HG02678 (cell line): Measurements from ENCODE around the gene BICDL2.

ENCODE experiments used
- ATAC-seq: cut with Tn5 transposase; IDR thresholded peaks from one replicate; pipeline ENCODE4 v1.9.1; 2021; ENCODE audit warnings: mild to moderate bottlenecking, moderate library complexity; ENCODE audit not compliant: unreplicated experiment

BICDL2 gene

GRCh38 chr16:3012828-3013420 lies 23.8 kb downstream of the BICDL2 start, which contains the start of gene CLDN9:
CLDN9 (plus strand) TSS chr16:3012923; CDS start chr16:3013363, 440 bp downstream.
- no peak for ATAC-seq

GRCh38 chr16:3012246-3012645 lies 24.5 kb downstream of the BICDL2 start:
- no peak for ATAC-seq

DNA sequence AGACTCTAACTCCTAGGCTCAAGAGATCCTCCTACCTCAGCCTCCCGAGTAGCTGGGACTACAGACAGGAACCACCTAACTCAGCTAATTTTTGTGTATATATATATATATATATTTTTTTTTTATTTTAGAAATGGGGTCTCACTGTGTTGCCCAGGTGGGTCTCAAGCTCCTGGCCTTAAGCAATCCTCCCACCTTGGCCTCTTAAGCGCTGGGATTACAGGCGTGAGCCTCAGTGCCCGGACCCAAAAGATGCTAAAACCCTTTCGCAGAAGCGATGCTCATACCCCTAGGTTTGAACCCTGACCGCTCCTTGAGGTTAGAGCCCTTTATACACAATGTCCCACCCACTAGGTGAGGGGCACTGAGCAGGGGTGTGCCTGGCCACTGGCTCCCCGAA lies 26.2 kb downstream of the BICDL2 start:
- ATAC-seq = no peak

GRCh38 chr16:3009568-3010390 lies 27.0 kb downstream of the BICDL2 start:
- no peak for ATAC-seq

DNA sequence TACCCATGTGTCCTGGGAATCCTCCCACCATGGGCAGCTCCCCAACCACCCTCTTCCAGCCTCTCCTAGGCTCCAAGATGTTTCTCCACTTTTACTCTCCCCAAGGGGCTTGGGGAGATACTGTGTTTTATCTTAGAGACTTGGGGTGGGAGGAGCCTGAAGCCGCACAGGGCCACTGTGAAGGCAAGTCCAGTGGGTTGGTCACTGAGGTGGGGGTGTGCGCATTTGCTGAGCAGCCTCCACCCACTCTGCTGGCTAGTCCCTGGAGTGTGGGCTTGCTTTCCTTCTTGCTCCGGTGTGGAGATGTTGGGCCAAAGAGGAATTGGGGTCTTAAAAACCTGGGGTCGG lies 28.1 kb downstream of the BICDL2 start:
- ATAC-seq = no peak

DNA sequence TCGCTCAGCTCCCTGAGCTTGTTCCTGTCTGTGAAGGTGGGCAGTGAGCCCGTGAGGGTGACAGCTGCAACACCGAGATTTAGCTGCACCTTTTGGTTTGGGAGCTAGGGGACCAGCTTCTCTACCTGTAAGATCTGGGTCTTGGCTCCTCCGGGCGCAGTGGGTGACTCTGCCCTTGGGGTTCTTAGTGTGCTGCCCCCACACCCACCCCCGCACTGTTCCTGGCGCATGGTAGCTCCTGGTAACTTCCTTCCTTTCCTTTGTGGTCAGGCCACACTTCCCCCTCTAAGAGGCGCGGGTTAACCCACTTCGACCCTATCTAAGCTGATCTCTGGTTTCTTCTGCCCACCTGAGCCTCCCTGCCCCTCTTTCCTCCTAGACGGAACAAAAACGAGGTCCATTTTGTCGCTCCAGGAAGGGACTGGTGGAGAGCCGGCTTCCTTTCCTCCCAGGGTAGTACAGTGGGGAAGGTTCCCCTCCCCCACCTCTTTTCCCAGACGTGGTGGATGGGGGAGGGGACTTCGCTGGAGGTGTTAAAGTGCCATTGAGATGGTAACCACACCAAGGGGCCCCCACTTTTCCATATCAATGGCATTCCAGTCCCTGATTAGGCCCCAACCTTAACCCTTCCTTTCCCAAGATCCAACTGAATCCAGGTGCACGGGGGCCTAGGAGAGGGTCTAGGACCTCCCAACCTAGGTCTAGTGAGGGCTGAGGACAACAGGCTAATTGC lies 28.6 kb downstream of the BICDL2 start:
- no peak for ATAC-seq

DNA sequence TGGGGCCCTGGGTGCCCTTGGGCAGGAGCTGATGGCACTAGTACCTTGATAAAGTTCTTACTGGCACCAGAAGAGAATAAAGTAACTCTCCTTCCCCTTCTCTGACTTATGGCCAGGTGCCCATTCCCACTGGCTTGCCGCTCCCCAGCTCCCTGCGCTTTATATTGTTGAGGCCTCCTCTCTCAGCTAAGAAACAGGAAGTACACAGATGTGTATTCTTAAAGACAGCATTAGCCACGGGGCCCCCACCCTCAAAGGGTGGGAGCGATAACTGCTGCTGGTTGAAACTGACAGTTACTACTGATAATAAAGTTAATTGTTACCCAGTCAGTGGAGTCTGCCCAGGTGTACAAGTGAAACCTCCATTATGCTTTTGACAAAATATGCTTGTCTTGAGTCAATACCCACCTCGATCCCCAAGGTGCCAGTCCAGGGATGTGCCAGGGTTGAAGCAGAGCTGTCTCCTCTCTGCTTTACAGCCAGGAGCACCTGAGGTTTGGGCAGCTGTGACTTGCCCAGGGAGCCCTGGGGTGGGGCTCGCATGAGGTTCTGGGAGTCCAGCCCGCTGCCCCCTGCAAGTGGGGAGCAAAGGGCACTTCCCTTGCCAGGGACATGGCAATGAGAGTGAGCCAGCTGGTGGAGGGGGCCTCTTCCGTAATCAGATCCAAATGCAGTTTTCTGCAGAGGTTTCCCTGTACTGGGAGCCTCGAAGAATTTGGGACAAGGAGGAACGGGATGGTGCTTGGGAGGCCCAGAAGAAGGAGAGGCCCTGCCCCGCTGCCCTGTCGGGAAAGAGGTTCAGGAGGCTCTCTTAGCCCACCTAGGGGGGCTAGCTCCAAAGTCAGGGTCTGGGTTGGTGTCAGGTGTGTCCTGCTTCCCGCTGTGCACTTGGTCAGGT lies 29.4 kb downstream of the BICDL2 start:
- no peak for ATAC-seq

- peak; percentile 5 for ATAC-seq
Observed at GRCh38 chr16:3004781-3005284, 31.9 kb downstream of the BICDL2 start.

- ATAC-seq = no peak
Observed at GRCh38 chr16:3004319-3004718, 32.4 kb downstream of the BICDL2 start.

DNA sequence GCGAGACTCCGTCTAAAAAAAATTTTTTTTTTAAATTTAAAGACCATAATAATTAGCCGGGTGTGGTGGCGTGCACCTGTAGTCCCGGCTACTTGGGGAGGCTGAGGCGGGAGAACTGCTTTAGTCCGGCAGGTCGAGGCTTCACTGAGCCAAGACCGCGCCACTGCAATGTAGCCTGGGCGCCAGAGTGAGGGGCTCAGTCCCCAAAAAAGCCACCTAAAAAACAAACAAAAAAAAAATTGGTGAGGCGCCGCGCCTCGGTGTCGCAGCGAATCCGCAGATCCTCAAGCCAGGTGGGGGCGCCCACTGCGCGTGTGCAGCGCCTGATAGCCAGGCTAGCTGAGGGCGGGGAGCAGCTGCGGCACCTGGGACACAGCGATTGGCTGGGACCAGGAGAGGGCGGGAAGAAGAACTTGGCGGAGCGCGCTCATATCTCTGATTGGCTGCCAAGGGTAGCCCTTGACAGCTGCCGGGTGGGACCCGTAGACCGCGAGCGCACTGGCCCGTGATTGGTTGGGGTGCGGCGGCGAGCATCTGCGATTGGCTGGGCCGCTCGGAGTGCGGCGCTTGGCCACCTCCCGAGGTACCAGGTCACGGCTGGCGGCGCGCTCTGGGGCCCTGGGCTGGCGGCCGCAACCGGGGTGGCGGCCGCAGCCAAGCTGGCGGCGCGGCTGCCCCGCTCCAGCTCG lies 33.0 kb downstream of the BICDL2 start:
- ATAC-seq = peak; percentile 92

- no peak for ATAC-seq
Observed at GRCh38 chr16:3001316-3001715, 35.4 kb downstream of the BICDL2 start.

- ATAC-seq = no peak
Observed at GRCh38 chr16:3000540-3000939, 36.2 kb downstream of the BICDL2 start.

DNA sequence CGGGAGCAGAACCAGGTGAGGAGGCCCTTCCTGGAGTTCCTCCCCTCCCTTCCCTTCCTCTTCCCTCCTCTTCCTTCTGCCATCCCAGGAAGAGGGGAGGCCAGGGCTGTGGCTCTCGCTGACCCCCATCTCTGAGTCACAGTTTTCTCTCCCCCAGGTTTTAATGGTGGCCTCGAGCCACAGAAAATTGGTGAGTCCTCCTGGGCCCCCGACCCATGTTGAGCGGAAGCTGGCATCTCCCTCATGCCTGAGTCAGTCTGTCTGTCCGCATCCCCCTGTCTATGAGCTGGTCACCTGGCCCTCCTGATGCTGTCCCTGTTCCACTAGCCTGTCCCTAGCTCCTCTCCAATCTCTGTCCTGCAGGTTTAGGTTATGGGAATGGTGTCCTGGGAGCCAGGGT lies 36.8 kb downstream of the BICDL2 start:
- ATAC-seq = no peak

DNA sequence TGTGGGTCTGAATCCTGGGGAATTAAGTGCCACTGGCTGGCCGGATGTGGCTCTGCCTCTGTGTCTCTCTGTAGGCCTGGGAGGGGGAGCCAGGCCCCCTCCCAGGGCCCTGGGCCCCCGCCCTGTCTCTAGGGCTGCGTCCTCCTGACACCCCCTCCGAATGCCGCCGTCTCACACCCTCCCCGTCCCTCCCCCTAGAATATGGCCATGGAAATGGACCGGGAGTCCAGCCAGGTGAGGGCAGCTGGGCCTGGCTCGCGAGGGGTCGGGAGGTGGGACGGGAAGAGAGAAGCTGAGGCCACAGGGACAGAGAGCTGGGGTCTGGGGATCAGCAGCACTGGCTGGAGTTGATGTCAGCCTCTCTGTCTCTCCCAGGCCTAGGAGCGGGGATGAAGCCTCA lies 40.4 kb downstream of the BICDL2 start:
- no peak for ATAC-seq

DNA sequence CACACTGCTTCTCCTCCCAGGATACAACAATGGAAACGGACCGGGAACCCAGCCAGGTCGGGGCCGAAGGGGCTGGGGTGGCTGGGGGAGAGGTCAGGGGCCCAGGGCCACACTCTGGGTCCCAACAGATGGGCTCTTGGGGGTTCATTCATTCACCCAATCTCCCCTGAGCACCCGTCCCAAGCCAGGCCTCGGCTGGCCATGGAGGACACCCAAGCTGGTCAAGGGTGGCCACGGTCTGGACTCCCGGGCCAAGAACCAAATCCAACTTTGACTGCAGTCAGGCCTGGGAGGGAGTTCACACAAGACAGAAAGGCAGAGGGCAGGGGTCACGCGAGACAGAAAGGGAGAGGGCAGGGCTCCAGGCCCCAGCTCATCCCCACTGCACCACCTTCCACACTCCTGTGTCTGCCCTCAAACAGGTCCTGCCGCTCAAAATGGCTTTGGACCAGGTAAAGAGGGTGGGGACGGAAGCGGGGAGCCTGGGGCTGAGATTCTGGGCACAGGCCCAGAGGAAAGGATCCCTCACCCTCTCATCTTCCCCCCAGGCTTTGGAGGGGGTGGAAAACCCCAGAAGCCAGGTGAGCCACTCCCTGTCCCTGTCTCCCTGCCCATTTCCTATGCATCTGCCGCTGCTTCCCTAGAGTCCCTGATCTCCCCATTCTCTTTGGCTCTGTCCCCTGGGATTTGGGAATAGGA lies 44.2 kb downstream of the BICDL2 start:
- no peak for ATAC-seq

DNA sequence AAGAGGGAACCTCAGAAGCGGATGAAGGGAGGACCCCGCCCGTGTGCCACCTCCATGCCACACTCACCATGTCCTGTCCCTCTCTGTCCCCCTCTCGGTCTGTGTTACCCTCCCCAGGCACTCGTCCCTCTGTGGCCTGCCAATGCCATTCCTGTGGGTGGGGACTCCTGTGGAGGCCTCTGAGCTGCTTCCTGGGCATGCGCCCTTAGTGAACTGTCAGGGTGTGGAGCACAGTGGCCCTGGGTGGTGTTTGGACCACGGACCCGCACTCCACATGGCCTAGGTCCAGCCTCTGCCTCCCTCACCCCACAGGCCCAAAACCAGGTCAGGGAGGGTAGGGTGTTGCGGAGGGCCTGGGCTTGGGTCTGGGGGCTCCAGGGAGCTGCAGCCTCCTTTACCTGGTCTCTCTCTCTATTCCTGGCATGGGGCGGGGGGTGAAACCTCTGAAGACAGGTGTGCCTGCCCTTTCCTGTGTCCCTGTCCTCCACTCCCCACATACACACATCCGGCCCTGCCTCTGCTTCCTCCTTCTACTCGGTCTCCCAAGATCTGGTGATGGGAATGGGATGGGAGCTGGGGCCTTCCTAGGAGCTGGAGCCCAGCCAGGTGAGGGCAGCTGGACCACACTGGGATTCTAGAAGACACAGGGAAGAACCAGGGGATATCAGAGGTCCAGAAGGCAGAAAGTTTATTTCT lies 45.0 kb downstream of the BICDL2 start:
- no peak for ATAC-seq

DNA sequence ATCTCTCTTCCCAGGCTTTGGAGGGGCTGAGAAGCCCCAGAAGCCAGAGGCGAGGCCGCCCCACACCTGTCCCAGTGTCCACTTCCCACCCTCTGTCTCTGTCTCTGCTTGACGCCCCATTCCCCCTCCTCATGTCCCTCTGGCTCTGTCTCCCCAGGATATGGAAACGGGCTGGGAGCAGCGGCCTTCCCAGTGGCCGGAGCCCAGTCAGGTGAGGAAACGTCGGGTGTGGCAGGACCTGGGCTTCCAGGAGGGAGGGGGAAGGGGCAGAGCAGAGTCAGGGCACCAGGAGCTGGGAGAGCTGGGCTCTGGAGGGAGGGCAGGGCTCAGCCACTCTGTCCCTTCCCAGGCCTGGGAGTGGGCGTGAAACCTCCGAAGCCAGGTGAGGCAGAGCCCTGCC lies 45.9 kb downstream of the BICDL2 start:
- no peak for ATAC-seq

DNA sequence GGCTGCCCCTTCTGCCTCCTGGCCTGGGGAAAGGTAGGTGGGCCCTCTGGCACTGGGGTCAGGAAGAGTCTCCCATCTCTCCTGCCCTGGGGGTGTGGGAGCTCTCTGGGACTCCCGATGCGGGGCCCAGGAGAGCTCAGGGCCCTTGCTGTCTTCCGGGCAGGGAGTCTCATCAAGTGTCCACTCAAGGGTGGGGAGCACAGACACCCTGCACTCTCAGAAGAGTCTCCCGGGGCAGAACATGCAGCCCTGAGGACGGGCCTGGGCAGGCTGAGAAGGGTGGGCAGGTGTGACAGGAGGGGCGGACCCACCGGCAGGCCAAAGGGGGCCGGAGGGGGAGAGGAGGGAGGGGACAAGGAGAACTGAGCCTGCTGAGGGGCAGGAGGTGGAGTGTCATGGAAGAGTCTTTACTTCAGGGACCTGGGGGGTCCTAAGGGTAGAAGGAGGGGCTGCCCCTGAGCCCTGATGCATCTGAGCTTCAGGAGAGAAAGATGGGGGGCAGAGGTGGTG lies 48.1 kb downstream of the BICDL2 start:
- no peak for ATAC-seq

GRCh38 chr16:2987833-2988232 lies 48.9 kb downstream of the BICDL2 start:
- ATAC-seq = no peak
